Kidney epithelial cell (primary cell): ENCODE data around the gene SERPINA1. TPM values are rescaled to one million over a fixed set of nuclear protein-coding genes. Genes with fewer than 3 reads are reported as not detected.

ENCODE experiments used
- DNase-seq: peaks from one replicate; pipeline ENCODE4 v3.0.0-alpha.2; 2010; ENCODE audit warnings: low read depth
- H3K27me3 ChIP-seq: 2 replicates; pipeline ENCODE4 v1.6.0; 2011; ENCODE audit warnings: low read length; ENCODE audit not compliant: control insufficient read depth, insufficient read depth
- H3K36me3 ChIP-seq: 2 replicates; pipeline ENCODE4 v1.5.1; 2011; ENCODE audit warnings: low read length; ENCODE audit not compliant: control insufficient read depth, insufficient read depth
- H3K4me3 ChIP-seq: 2 replicates; pipeline ENCODE4 v1.5.1; 2011; ENCODE audit warnings: low read depth, mild to moderate bottlenecking, control low read depth, low read length
- total RNA-seq: library from RNA; depleted of rRNA; stranded (reverse); fragments of >200 nt; gene quantifications from 2 replicates; pipeline ENCODE4 v1.2.3, GENCODE V29; 2015
- TF ChIP-seq, protein P1 (sequence below): IDR thresholded peaks from 2 replicates; pipeline ENCODE4 v1.5.1; 2011; ENCODE audit warnings: mild to moderate bottlenecking, moderate library complexity, low read length, control low read depth, inconsistent platforms; ENCODE audit not compliant: insufficient read depth, poor library complexity, severe bottlenecking

Gene SERPINA1
- total RNA-seq, 1 donor from 2014 or later, result 23.2 TPM

DNA sequence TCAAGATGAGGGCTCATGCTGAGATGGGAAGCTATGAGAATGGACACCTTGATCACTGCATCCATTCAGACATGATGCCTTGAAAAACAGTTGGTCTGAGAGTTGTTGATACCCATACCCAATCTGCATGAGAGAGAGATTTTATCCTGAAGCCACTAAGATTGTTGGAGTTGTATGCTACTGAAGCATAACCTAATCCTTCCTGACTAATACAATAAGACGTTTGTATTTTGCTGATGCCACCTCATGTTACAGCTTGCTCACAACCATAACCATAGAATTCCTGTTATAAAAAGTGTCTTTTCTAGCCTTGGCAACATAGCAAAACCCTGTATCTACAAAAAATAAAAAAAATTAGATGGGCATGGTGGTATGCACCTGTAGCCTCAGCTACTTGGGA lies 12.7 kb upstream of the SERPINA1 start:
- no peak for DNase-seq
- H3K27me3 ChIP-seq, result no peaks in the 10 kb centered on the region
- no peak overlapping the region for H3K4me3 ChIP-seq
- TF ChIP-seq, protein P1, sequence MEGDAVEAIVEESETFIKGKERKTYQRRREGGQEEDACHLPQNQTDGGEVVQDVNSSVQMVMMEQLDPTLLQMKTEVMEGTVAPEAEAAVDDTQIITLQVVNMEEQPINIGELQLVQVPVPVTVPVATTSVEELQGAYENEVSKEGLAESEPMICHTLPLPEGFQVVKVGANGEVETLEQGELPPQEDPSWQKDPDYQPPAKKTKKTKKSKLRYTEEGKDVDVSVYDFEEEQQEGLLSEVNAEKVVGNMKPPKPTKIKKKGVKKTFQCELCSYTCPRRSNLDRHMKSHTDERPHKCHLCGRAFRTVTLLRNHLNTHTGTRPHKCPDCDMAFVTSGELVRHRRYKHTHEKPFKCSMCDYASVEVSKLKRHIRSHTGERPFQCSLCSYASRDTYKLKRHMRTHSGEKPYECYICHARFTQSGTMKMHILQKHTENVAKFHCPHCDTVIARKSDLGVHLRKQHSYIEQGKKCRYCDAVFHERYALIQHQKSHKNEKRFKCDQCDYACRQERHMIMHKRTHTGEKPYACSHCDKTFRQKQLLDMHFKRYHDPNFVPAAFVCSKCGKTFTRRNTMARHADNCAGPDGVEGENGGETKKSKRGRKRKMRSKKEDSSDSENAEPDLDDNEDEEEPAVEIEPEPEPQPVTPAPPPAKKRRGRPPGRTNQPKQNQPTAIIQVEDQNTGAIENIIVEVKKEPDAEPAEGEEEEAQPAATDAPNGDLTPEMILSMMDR, result no peak
- no peaks in the 10 kb centered on the region for H3K36me3 ChIP-seq

DNA sequence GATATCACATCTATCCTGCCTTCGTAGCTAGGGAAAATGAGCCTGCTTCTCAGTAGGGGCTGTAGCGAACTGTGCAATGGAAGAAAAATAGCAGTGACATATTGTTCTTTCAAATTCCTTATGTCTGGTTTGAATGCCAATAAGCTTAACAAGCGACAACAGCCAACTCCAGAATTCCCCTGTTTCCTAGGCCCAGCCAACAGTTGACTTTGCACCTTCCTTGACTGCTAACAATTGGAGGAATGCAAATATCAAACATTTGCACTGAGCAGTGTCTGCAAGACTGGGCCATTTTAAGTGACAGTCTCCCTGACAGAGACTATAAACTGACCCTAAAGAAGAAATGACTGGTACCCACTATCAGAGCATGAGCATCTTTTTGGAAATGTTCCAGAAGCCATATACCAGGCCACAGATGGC lies 12.0 kb upstream of the SERPINA1 start:
- DNase-seq, result no peak
- no peaks in the 10 kb centered on the region for H3K27me3 ChIP-seq
- TF ChIP-seq, protein P1, result no peak
- no peak overlapping the region for H3K4me3 ChIP-seq
- H3K36me3 ChIP-seq, result no peaks in the 10 kb centered on the region

DNA sequence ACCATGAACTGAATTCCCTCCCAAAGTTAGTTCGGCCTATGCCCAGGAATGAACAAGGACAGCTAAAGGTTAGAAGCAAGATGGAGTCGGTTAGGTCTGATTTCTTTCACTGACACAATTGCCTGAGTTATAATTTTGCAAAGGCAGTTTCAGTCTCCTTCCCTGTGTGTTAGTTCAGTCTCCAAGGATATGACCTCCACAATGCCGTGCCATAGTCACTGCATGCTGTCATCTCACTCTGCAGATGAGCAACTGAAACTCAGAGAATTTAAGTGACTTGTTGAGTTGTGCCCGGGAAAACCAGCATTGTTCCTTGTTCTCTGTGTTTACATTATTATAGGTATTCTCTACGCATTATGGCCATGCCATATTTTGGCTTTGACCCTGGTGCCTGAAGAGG lies 10.1 kb upstream of the SERPINA1 start:
- no peaks in the 10 kb centered on the region for H3K36me3 ChIP-seq
- TF ChIP-seq, protein P1, result no peak
- no peaks in the 10 kb centered on the region for H3K27me3 ChIP-seq
- no peak overlapping the region for H3K4me3 ChIP-seq
- DNase-seq, result no peak

DNA sequence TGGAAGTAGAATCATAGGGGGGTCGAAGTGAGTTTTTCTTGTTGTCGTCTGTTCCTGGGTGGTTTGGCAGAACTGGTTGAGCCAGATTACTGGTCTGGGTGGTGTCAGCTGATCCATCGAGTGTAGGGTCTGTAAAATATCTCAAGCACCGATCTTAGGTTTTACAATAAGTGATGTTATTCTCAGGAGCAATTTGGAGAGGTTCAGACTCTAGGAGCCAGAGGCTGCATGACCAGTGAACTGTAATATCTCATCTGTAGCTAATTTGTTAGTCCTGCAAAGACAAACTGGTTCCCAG lies 9.7 kb upstream of the SERPINA1 start:
- Histone ChIP-seq H3K27me3 (no peaks in the 10 kb centered on the region), H3K36me3 (no peaks in the 10 kb centered on the region), H3K4me3 (no peak overlapping the region)
- no peak for DNase-seq
- TF ChIP-seq, protein P1, result no peak

DNA sequence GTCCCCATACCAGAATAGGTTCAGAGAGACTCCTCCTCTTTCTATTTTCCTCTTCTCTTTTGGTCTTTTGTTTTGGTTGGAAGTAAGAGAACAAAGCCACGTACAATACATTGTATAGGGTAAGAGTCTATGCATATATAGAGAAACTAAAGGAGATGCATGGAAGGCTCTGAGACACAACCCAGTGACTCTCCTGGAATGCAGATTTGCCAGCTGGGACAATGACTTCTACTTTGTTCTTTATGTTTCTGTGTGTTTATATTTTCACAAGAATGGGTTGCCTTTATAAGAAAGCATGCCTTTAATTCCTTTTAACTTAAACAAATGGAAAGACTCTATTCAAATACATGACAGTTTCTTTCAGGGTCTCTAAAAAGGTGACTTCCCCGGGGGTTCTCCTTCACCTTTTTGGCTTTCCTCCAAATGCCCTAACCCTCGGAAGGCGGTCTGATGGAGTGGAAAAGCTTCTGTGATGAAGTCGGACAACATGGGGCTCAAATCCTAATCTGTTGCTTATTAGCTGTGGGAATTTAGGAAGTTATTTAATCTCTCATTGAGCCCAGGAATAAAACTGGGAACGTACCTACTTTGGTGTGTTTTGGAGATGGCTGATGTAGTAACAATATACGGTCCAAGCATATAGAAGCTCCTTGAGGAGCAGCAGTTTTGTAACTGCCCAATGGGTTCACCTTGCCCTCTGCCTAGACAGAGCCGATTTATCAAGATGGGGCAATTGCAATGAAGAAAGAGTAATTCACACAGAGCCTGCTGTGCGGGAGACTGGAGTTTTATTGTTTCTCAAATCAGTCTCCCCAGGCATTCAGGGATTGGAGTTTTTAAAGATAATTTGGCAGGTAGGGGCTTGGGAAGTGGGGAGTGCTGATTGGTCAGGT lies 9.1 kb upstream of the SERPINA1 start:
- no peak overlapping the region for H3K4me3 ChIP-seq
- TF ChIP-seq, protein P1, result no peak
- H3K27me3 ChIP-seq, result no peaks in the 10 kb centered on the region
- no peaks in the 10 kb centered on the region for H3K36me3 ChIP-seq
- DNase-seq, result no peak

DNA sequence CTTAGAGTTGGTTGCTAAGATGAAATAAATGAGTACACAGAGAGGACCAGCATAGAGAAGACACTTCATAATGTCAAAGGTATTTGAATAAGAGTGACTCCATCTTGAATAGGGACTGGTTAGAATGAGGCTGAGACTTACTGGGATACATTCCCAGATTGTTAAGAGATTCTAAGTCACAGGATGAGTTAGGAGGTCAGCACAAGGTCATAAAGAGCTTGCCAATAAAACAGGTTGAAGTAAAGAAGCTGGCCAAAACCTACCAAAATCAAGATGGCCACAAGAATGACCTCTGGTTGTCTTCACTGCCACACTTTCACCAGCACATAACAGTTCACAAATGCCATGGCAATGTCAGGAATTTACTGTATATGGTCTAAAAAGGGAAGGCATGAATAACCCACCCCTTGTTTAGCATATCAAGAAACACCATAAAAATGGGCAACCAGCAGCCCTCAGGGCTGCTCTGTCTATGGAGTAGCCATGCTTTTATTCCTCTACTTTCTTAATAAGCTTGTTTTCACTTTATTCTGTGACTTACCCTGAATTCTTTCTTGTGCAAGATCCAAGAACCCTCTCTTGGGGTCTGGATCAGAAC lies 8.3 kb upstream of the SERPINA1 start:
- DNase-seq, result no peak
- H3K36me3 ChIP-seq, result no peaks in the 10 kb centered on the region
- no peak overlapping the region for H3K4me3 ChIP-seq
- no peaks in the 10 kb centered on the region for H3K27me3 ChIP-seq
- TF ChIP-seq, protein P1, result no peak
